ENCODE measurements around the gene BCAM.

BCAM gene

DNA sequence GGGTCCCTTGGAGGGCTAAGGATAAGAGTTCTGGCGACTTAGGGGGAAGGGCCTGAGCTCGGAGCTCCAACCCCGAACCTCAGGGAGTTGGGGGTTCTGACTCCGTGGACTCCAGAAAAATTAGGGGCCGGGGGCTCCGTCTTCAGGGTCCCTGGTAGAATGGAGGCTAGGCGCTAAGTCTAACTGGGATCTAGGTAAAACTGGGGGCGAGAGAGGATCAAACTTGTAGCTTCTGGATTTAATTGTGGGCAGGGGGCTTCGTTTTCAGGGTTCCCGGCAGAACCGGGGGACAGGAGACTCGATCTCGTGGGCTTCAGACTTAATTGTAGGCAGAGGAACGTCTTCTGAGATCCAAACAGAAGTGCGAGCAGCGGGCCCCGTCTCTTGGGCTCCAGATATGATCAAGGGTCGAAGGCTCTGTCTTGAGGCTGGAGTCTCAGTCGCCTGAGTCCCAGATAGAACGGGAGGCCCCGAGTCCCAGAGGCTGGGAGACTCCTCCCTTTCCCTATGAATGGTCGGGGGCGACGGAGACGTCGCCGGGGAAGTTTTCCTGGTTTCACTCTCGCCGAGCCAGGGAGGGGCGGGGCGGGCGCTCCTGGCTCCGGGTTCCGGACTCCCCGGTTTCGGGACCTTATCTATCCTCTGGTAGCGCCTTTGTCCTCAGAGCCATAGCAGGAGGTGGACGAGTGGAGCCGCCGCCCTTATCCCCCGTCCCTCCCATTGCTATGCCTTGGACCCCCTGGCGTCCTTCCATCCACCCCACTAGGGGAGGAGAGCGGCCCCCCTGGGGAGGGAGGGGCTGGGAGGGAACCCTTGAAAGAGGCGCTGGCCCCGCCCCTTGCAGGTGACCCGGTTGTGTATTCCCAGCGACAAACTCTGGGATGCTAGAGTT is 38.5 kb downstream of the BCAM start:
- Histone ChIP-seq H4K91ac (ENCODE audit: low read length) (peak overlapping the region; percentile 81), H3K9me3 (ENCODE audit: control insufficient read depth, low read length) (no peaks in the 10 kb centered on the region)
- 1% methylated on average over 42 of the region's 47 CpGs for WGBS

DNA sequence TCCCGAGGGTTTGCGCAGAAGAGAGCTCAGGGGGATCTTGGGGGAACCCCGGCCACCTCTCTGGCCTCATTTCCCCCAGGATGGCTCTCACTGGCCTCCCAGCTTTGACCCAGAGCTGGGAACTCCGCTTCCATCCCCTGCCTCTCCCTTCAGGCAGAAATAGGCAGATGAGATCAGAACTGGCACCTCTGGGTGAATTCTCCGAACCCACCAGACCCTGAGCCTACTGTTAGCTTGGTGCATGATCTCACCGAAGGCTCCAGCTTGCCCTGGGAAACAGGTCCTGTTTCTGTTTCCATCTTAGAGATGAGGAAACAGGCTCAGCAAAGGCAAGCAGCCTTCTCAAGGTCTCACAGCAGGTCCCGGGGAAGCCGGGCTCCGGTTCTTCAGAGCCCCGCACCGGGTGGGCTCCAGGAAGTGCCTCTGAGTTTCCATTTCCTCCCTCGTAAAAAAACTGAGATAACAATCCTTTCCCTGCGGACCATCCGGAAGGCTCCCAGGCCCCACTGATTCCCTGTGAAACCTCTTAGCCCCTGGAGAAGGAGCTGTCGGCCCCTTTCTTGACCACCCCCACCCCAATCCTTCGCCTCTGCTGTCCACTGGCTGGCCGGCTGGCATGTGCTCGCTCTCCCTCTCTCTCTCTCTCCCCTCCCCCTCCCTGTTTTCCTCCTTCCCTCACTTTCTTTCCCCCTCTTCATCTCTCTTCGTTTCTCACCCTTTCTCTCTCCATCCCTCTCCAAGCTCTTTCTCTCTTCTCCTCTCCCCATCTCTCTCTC is 39.3 kb downstream of the BCAM start:
- Histone ChIP-seq H2BK5ac (ENCODE audit: low read depth, low read length, poor library complexity, severe bottlenecking) (peak overlapping the region; percentile 60), H2BK15ac (ENCODE audit: low read depth, poor library complexity, severe bottlenecking) (peak overlapping the region; percentile 94), H4K91ac (ENCODE audit: low read length) (peak overlapping the region; percentile 44), H3K9ac (ENCODE audit: low read length) (peak overlapping the region; percentile 98), H4K8ac (ENCODE audit: low read length) (peak overlapping the region; percentile 74), H3K4ac (ENCODE audit: low read depth in 1 of 2, low read length in 2 of 2) (peak overlapping the region; percentile 68 to 75), H2BK12ac (ENCODE audit: low read length in 2 of 2) (peak overlapping the region; percentile 6 to 87), H2AFZ (ENCODE audit: low read depth, low read length) (no peak overlapping the region), H2BK120ac (ENCODE audit: low read depth, low read length) (peak overlapping the region; percentile 3), H3K14ac (ENCODE audit: low read length in 2 of 2) (peak overlapping the region in 1 of 2 experiments; percentile 19), H3K36me3 (ENCODE audit: control insufficient read depth in 1 of 2, insufficient read depth in 2 of 2, low read depth in 1 of 2, low read length in 2 of 2) (peaks cover 0 to 12% of the 10 kb centered on the region in 2 experiments), H3K79me1 (replicated peaks; ENCODE audit: low read length, poor library complexity, severe bottlenecking) (no peaks in the 10 kb centered on the region), H3K23ac (ENCODE audit: low read length in 2 of 2) (peak overlapping the region in 1 of 2 experiments; percentile 63), H3K4me3 (ENCODE audit: insufficient read depth in 1 of 2, low read depth in 1 of 2, low read length in 2 of 2) (peak overlapping the region; percentile 95), H3K18ac (ENCODE audit: low read depth in 1 of 2, low read length in 2 of 2) (peak overlapping the region; percentile 46 to 94), H3K4me1 (ENCODE audit: control insufficient read depth, insufficient read depth, low read depth, low read length) (peaks cover 34% of the 10 kb centered on the region), H2AK5ac (ENCODE audit: low read length, severe bottlenecking) (no peak overlapping the region), H3K9me3 (ENCODE audit: control insufficient read depth, low read length) (no peaks in the 10 kb centered on the region), H3K4me2 (ENCODE audit: low read length, poor library complexity, severe bottlenecking) (peak overlapping the region; percentile 71), H3K27me3 (ENCODE audit: control insufficient read depth in 1 of 2, insufficient read depth in 1 of 2, low read length in 2 of 2) (no peaks in the 10 kb centered on the region), H3K27ac (ENCODE audit: low read length, poor library complexity, severe bottlenecking) (peak overlapping the region; percentile 98)
- peak; percentile 90 for DNase-seq
- under 1% methylated on average over 19 of the region's 19 CpGs for WGBS

More for the DNA sequence above, 38.5 kb downstream of the BCAM start:
- H3K4me1 ChIP-seq (ENCODE audit: control insufficient read depth, insufficient read depth, low read depth, low read length), result peaks cover 34% of the 10 kb centered on the region
- no peaks in the 10 kb centered on the region for H3K79me1 ChIP-seq (replicated peaks; ENCODE audit: low read length, poor library complexity, severe bottlenecking)
- H3K27me3 ChIP-seq (ENCODE audit: control insufficient read depth in 1 of 2, insufficient read depth in 1 of 2, low read length in 2 of 2), result no peaks in the 10 kb centered on the region
- H2AK5ac ChIP-seq (ENCODE audit: low read length, severe bottlenecking), result peak overlapping the region; percentile 78
- peak overlapping the region; percentile 94 for H2BK15ac ChIP-seq (ENCODE audit: low read depth, poor library complexity, severe bottlenecking)
- H3K14ac ChIP-seq (ENCODE audit: low read length in 2 of 2), result peak overlapping the region; percentile 77 to 79
- H3K9ac ChIP-seq (ENCODE audit: low read length), result peak overlapping the region; percentile 98
- H3K4me2 ChIP-seq (ENCODE audit: low read length, poor library complexity, severe bottlenecking), result peak overlapping the region; percentile 71
- H3K18ac ChIP-seq (ENCODE audit: low read depth in 1 of 2, low read length in 2 of 2), result peak overlapping the region; percentile 94
- peak overlapping the region; percentile 68 to 78 for H3K23ac ChIP-seq (ENCODE audit: low read length in 2 of 2)
- peak overlapping the region; percentile 11 to 47 for H2BK12ac ChIP-seq (ENCODE audit: low read length in 2 of 2)
- H2BK120ac ChIP-seq (ENCODE audit: low read depth, low read length), result peak overlapping the region; percentile 66
- peak overlapping the region; percentile 95 for H3K4me3 ChIP-seq (ENCODE audit: insufficient read depth in 1 of 2, low read depth in 1 of 2, low read length in 2 of 2)
- DNase-seq, result peak; percentile 92
- H3K36me3 ChIP-seq (ENCODE audit: control insufficient read depth in 1 of 2, insufficient read depth in 2 of 2, low read depth in 1 of 2, low read length in 2 of 2), result peaks cover 0 to 12% of the 10 kb centered on the region in 2 experiments
- H2AFZ ChIP-seq (ENCODE audit: low read depth, low read length), result no peak overlapping the region
- peak overlapping the region; percentile 99 for H2BK5ac ChIP-seq (ENCODE audit: low read depth, low read length, poor library complexity, severe bottlenecking)
- H3K4ac ChIP-seq (ENCODE audit: low read depth in 1 of 2, low read length in 2 of 2), result peak overlapping the region; percentile 68 to 95
- peak overlapping the region; percentile 98 for H3K27ac ChIP-seq (ENCODE audit: low read length, poor library complexity, severe bottlenecking)
- peak overlapping the region; percentile 69 for H4K8ac ChIP-seq (ENCODE audit: low read length)

DNA sequence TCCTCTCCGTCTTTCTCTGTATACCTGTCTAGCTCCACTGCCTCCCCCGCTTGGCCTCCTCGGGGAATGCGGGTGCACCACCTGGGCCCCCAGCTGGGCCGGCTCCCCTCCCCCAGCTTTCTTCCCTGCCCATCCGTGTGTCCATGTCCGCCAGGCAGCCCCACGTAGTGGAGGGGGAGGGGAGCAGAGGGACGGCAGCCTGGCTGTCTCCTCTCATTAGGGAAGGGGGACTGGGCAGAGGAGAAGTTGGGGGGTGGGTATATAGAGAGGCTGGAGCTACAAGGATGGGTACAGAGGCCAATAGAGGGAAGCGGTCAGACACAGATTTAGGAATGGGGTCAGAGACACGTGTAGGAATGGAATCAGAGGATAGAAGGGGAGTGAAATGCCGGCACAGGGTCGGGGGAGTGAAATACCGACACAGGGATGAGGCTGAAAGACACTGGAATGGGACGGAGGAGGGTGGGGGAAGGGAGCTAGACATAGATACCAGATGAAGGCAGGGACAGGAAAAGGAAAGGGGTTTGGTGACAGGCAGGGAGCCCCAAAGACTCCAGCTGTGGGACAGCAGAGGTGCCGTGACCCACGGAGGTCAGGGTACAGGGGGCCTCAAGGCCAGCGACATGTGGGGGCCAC is 40.0 kb downstream of the BCAM start:
- Histone ChIP-seq H3K4me1 (ENCODE audit: control insufficient read depth, insufficient read depth, low read depth, low read length) (peaks cover 34% of the 10 kb centered on the region), H2BK5ac (ENCODE audit: low read depth, low read length, poor library complexity, severe bottlenecking) (no peak overlapping the region), H3K9me3 (ENCODE audit: control insufficient read depth, low read length) (no peaks in the 10 kb centered on the region), H3K4me3 (ENCODE audit: insufficient read depth in 1 of 2, low read depth in 1 of 2, low read length in 2 of 2) (peak overlapping the region; percentile 95), H2BK15ac (ENCODE audit: low read depth, poor library complexity, severe bottlenecking) (peak overlapping the region; percentile 9), H4K8ac (ENCODE audit: low read length) (peak overlapping the region; percentile 20), H2AFZ (ENCODE audit: low read depth, low read length) (no peak overlapping the region), H2BK120ac (ENCODE audit: low read depth, low read length) (peak overlapping the region; percentile 3), H3K79me1 (replicated peaks; ENCODE audit: low read length, poor library complexity, severe bottlenecking) (no peaks in the 10 kb centered on the region), H2BK12ac (ENCODE audit: low read length in 2 of 2) (peak overlapping the region in 1 of 2 experiments; percentile 59), H3K14ac (ENCODE audit: low read length in 2 of 2) (peak overlapping the region in 1 of 2 experiments; percentile 96), H3K36me3 (ENCODE audit: control insufficient read depth in 1 of 2, insufficient read depth in 2 of 2, low read depth in 1 of 2, low read length in 2 of 2) (peaks cover 0 to 18% of the 10 kb centered on the region in 2 experiments), H3K18ac (ENCODE audit: low read depth in 1 of 2, low read length in 2 of 2) (peak overlapping the region; percentile 15 to 86), H3K27ac (ENCODE audit: low read length, poor library complexity, severe bottlenecking) (peak overlapping the region; percentile 98), H2AK5ac (ENCODE audit: low read length, severe bottlenecking) (peak overlapping the region; percentile 49), H3K4me2 (ENCODE audit: low read length, poor library complexity, severe bottlenecking) (peak overlapping the region; percentile 71), H3K27me3 (ENCODE audit: control insufficient read depth in 1 of 2, insufficient read depth in 1 of 2, low read length in 2 of 2) (no peaks in the 10 kb centered on the region), H3K9ac (ENCODE audit: low read length) (peak overlapping the region; percentile 98), H3K4ac (ENCODE audit: low read depth in 1 of 2, low read length in 2 of 2) (peak overlapping the region in 1 of 2 experiments; percentile 75), H3K23ac (ENCODE audit: low read length in 2 of 2) (peak overlapping the region in 1 of 2 experiments; percentile 75), H4K91ac (ENCODE audit: low read length) (peak overlapping the region; percentile 5)
- WGBS, result 3% methylated on average over 15 of the region's 18 CpGs
- DNase-seq, result peak; percentile 53
